MM.1S (cell line): ENCODE data around the gene SHMT2.

Experiments used
- CTCF ChIP-seq: fragments of 300-600 bp; sonication (generic); IDR thresholded peaks from 2 replicates; pipeline ENCODE4 v1.5.1; 2016; ENCODE audit warnings: antibody characterized with exemption, low read length, mixed read lengths
- EZH2 ChIP-seq: fragments of 300-600 bp; sonication (generic); optimal IDR thresholded peaks from 2 replicates; pipeline ENCODE3; 2017; ENCODE audit warnings: low read depth, mild to moderate bottlenecking, antibody characterized with exemption, low read length, mixed read lengths

GRCh38 chr12:57180321-57180989, 49.1 kb upstream of the SHMT2 start:
- TF ChIP-seq CTCF = no peak
- no peak for TF ChIP-seq EZH2
